Omental fat pad (tissue), 4 donors: ENCODE data around the gene SLC25A21. TPM values are rescaled to one million over a fixed set of nuclear protein-coding genes. Genes with fewer than 3 reads are reported as not detected.

ENCODE experiments used
- ATAC-seq: fragments of 150-250 bp; one replicate; pipeline ENCODE4 v1.9.1; 2016; ENCODE audit warnings: mild to moderate bottlenecking, moderate library complexity; ENCODE audit not compliant: low FRiP score
- DNase-seq: peaks from one replicate; pipeline ENCODE4 v3.0.0-alpha.2; 2019; ENCODE audit warnings: low spot score
- CTCF ChIP-seq, 3 donors: fragments of 450-650 bp; IDR thresholded peaks; one replicate each; pipeline ENCODE4 v1.5.1; 2016 to 2017; ENCODE audit warnings: antibody characterized with exemption in 3 of 3, mild to moderate bottlenecking in 3 of 3, moderate library complexity in 2 of 3
- total RNA-seq, 4 donors: library from RNA; depleted of rRNA; stranded (reverse); fragments of >200 nt; gene quantifications; one replicate each; pipeline ENCODE4 v1.1.0, GENCODE V29; 2016

Gene SLC25A21
- total RNA-seq, 4 donors from 2014 or later, result 0.38 to 1.4 TPM; not detected in 2

GRCh38 chr14:36944307-36945010 is 227.9 kb downstream of the SLC25A21 start:
- no peak for DNase-seq
- TF ChIP-seq CTCF (IDR thresholded peaks at IDR 0.05), result no peak
- ATAC-seq, result no peak

DNA sequence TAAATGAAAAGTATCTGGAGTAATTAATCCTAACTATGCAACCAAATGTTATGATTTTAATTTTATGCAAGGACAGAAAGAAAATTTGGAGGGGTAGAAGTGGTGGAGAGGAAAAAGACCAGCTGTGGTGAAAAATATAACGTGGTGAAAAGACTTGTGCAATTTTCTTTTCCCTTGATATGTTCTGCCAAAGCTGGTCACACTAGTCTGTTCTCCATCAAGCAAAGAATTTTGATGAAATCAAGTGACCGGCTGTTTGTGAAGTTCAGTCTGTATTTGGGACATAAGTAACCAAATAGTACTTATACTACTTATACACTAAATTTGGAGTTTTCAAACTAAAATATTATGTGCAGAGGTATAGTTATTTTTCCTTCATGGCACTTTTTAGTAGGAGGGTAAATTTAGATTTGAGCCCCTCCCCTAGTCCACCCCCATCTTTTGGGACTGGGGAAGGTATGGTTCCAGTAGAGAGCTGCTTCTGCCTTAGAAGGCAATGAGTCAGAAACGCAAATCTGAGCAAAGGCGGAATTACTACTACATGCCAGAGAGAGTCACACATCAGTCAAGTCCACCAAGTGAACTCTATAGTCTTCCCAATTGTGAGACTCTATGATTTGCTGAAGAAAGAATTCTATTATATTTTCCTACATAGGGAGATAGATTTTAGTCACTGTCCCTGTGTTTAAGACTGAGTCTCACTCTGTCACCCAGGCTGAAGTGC is 229.7 kb downstream of the SLC25A21 start:
- no peak for TF ChIP-seq CTCF (IDR thresholded peaks at IDR 0.05)
- ATAC-seq, result no peak
- no peak for DNase-seq

DNA sequence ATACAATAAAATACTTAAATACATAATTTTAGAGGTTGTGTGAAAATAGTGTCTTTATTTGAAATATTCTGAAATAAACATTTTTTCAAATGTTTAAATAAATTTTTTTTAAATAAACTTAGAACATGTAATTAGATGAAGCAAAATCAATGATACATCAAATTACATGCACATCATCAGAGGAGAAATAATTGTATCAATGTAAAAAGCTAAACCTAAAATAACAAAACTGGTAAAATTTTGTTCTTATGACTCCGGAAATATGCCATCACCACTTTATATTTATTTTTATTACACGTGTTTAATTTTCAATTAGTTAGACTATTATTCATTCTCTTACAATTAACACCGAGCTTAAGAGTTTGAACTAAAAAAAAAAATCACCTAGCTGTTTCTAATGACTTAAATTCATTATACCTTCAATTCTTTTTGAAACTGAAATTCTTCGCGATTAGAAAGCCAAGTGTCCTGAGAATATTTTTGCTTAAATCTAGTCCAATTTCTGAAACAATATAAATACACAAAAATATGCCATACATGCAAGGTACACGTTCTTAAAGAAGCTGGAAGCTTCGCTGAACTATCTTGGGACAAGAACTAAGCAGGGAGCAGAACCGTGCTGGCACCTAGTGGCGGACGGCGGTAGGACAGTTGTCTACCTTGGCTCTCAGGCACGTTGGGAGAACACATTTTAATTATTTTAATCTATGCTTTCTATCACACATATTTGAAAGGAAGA is 230.5 kb downstream of the SLC25A21 start:
- DNase-seq, result peak; percentile 68

DNA sequence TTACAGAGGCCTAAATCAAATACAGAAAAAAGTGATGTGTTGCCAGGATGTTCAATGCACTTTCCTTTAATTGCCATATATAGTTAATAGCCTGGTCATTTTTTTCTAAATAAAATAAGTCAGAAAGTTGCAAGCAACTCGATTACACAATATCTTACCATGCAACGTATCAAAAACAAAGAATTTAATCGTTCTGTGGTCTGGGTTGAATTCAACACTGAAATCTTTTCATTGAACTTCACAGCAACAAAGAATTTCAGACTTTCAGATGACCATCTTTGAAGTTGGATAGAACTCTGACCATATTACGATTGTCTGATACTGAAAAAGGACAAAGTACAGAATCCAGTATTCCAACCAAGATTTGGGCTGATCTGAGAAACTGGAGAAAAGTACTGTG is 231.9 kb downstream of the SLC25A21 start:
- no peak for TF ChIP-seq CTCF (IDR thresholded peaks at IDR 0.05)
- DNase-seq (no peak), ATAC-seq (no peak)

More for the DNA sequence above, 230.5 kb downstream of the SLC25A21 start:
- ATAC-seq, result peak; percentile 71
- TF ChIP-seq CTCF (IDR thresholded peaks at IDR 0.05), result peak in 2 of 3 donors; percentile 22 to 51

DNA sequence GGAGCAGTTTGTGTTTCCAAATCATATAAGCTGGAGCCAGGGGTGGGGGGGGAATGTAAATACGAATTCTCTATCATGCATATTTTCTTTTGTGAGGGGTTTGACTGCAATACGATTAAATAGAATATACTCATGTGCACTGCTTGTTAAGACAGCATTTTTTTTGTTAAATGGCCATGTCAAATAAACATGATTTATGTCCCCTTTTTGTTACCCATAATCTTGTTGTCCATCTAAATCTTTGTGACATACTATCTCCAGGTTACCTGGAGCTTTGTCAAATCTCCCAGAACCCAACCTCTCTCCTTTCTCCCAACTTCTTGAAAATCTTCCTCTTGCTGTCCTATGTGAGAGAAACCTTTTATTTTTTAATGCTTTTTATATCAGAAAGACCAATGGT is 233.1 kb downstream of the SLC25A21 start:
- DNase-seq, result no peak
- ATAC-seq, result no peak
- no peak for TF ChIP-seq CTCF (IDR thresholded peaks at IDR 0.05)

DNA sequence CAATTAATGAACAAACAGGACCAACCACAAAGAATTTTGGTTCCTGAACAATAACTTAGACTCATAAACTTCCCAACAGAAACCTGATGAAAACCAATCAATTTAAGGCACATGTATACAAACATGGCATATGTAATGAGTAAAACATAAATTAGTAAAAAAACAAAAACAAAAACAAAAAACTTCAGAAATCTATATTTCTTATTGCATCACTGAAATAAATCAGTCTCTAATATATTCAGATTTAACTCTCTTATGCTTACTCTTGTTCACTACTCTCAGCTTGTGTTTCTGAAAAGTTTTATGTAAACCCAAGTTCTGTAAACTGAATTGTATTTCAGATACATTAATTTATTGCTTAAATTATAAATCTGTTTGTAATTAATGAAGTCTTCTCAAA is 233.7 kb downstream of the SLC25A21 start:
- TF ChIP-seq CTCF (IDR thresholded peaks at IDR 0.05), result no peak
- DNase-seq (no peak), ATAC-seq (no peak)
